HepG2 (cell line): ENCODE data around the gene ARHGEF3. TPM values are rescaled to one million over a fixed set of nuclear protein-coding genes. Genes with fewer than 3 reads are reported as not detected.

Experiments
- HNF1B ChIP-seq: sonication (generic); formaldehyde crosslinking; IDR thresholded peaks from 2 replicates; pipeline ENCODE4 v1.5.1; 2020; ENCODE audit warnings: mild to moderate bottlenecking, moderate library complexity, missing genetic modification reagents
- NCOA2 ChIP-seq: sonication (generic); formaldehyde crosslinking; IDR thresholded peaks from 2 replicates; pipeline ENCODE4 v1.8.0; 2022; ENCODE audit warnings: inconsistent platforms
- NCOA5 ChIP-seq: sonication (generic); formaldehyde crosslinking; IDR thresholded peaks from 2 replicates; pipeline ENCODE4 v1.4.0; 2020; ENCODE audit warnings: missing genetic modification reagents
- NFE2 ChIP-seq: sonication (generic); formaldehyde crosslinking; IDR thresholded peaks from 2 replicates; pipeline ENCODE4 v1.4.0; 2020; ENCODE audit warnings: missing genetic modification reagents
- POGZ ChIP-seq: sonication (generic); formaldehyde crosslinking; IDR thresholded peaks from 2 replicates; pipeline ENCODE4 v1.4.0; 2020; ENCODE audit warnings: mild to moderate bottlenecking, missing genetic modification reagents
- SIX4 ChIP-seq: sonication (generic); formaldehyde crosslinking; IDR thresholded peaks from 2 replicates; pipeline ENCODE4 v1.4.0; 2020; ENCODE audit warnings: missing genetic modification reagents
- SNAPC2 ChIP-seq: sonication (generic); formaldehyde crosslinking; IDR thresholded peaks from 2 replicates; pipeline ENCODE4 v1.8.1; 2022; ENCODE audit warnings: mild to moderate bottlenecking, missing genetic modification reagents
- ZFX ChIP-seq: sonication (generic); formaldehyde crosslinking; IDR thresholded peaks from 2 replicates; pipeline ENCODE4 v1.4.0; 2020; ENCODE audit warnings: mild to moderate bottlenecking, low read depth, missing genetic modification reagents, moderate library complexity
- ZGPAT ChIP-seq: IDR thresholded peaks from 2 replicates; pipeline ENCODE4 v1.6.1; 2016; ENCODE audit warnings: mild to moderate bottlenecking
- ZNF292 ChIP-seq: sonication (generic); formaldehyde crosslinking; IDR thresholded peaks from 2 replicates; pipeline ENCODE4 v1.8.1; 2022; ENCODE audit warnings: mild to moderate bottlenecking, low read depth, missing genetic modification reagents, borderline replicate concordance
- ZNF343 ChIP-seq: sonication (generic); formaldehyde crosslinking; IDR thresholded peaks from 2 replicates; pipeline ENCODE4 v1.4.0; 2020; ENCODE audit warnings: mild to moderate bottlenecking, missing genetic modification reagents
- ZNF407 ChIP-seq: sonication (generic); formaldehyde crosslinking; IDR thresholded peaks from one replicate; pipeline ENCODE4 v1.5.1; 2020; ENCODE audit warnings: mild to moderate bottlenecking, missing genetic modification reagents; ENCODE audit errors: not compliant biosample characterization
- ZNF766 ChIP-seq: sonication (generic); formaldehyde crosslinking; IDR thresholded peaks from 2 replicates; pipeline ENCODE4 v1.5.0; 2020; ENCODE audit warnings: missing genetic modification reagents, borderline replicate concordance
- ZNF841 ChIP-seq: sonication (generic); formaldehyde crosslinking; IDR thresholded peaks from 2 replicates; pipeline ENCODE4 v1.8.1; 2023; ENCODE audit warnings: missing genetic modification reagents, borderline replicate concordance
- polyA plus RNA-seq, 8 experiments: library from polyadenylated mRNA; depleted of rRNA in 3 of 8; stranded (reverse) in 7 of 8; unstranded in 1 of 8; fragments of >200 nt; fragmentation: Illumina TruSeq in 4 of 8; extraction: Trizol in 4 of 8; gene quantifications; 2 replicates each; pipeline versions ENCODE4 v1.2.1 to v1.2.3, GENCODE V29; 2011 to 2016; ENCODE audit warnings: low read depth in 4 of 8, missing spikeins in 1 of 8, mixed read lengths in 1 of 8; ENCODE audit not compliant: insufficient read depth in 1 of 8
- total RNA-seq, 5 experiments: library from RNA; depleted of rRNA; stranded (reverse); fragments of >200 nt; fragmentation: Illumina TruSeq; extraction: Trizol; gene quantifications; 2 replicates each; pipeline ENCODE4 v1.2.3, GENCODE V29; 2016; ENCODE audit warnings: low read depth in 1 of 5
- TF ChIP-seq, protein P1 (sequence below): sonication (generic); formaldehyde crosslinking; IDR thresholded peaks from 2 replicates; pipeline ENCODE4 v1.4.0; 2020; ENCODE audit warnings: mild to moderate bottlenecking, missing genetic modification reagents

The ARHGEF3 gene
- total and polyA plus RNA-seq, 2 of the 13 experiments (the other 11 are each of a cell fraction or from before 2014, with no cell fraction given): 14.8 to 23.1 TPM

DNA sequence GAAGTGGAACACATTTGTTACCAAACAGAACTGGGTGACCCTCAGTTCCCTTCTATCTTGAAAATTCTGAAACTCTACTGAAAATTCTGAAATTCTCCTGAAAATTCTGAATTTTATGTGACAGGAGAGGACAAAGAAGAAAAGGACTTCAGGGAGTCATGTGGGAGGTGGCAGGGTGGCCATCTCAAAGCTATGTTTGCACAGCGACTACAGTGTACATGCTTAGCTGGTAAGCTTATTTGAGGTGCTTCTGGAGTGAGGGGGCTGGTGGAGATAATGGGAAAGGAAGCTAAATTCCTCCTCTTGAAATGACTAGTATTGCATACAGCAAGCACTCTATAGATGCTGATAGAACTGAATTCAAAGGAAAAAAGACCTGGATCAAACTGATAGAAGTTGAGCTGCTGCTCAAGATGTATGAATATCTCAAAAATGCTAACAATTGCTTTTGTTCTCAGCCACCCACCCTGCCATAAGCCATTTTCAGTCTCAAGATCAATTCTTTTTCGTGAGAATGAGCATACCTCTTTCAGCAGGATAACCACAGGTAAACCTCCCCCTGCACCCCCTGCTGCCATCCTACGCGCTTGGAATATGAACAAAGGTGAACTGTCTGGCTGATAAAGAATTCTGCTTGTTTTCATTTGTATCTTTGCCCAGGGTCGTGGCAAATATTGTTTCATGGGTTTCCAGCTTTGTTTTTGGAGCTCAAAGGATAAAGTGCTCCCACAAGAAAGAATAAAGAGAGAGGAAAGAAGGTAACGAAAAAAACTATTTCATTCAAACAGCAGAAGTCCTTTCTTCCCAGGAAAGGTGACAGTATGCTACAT, 16.6 kb upstream of the ARHGEF3 start (continued):
- TF ChIP-seq HNF1B (CRISPR knock-in tag) (no peak), ZNF407 (CRISPR knock-in tag) (no peak), ZFX (CRISPR knock-in tag) (no peak), ZGPAT (peak; percentile 40; the same call in 1 of the 2 replicates), ZNF841 (CRISPR knock-in tag) (no peak), NCOA2 (CRISPR knock-in tag) (no peak; the same call in 1 of the 2 replicates), SIX4 (CRISPR knock-in tag) (0 out of 2 replicates have a peak, but pooled peaks have one; percentile 32), NFE2 (CRISPR knock-in tag) (no peak), ZNF766 (CRISPR knock-in tag) (no peak), NCOA5 (CRISPR knock-in tag) (no peak), ZNF292 (CRISPR knock-in tag) (peak; percentile 20; the same call in 1 of the 2 replicates), SNAPC2 (CRISPR knock-in tag) (no peak), ZNF343 (CRISPR knock-in tag) (no peak; the same call in 1 of the 2 replicates), POGZ (CRISPR knock-in tag) (no peak)
- TF ChIP-seq, protein P1, sequence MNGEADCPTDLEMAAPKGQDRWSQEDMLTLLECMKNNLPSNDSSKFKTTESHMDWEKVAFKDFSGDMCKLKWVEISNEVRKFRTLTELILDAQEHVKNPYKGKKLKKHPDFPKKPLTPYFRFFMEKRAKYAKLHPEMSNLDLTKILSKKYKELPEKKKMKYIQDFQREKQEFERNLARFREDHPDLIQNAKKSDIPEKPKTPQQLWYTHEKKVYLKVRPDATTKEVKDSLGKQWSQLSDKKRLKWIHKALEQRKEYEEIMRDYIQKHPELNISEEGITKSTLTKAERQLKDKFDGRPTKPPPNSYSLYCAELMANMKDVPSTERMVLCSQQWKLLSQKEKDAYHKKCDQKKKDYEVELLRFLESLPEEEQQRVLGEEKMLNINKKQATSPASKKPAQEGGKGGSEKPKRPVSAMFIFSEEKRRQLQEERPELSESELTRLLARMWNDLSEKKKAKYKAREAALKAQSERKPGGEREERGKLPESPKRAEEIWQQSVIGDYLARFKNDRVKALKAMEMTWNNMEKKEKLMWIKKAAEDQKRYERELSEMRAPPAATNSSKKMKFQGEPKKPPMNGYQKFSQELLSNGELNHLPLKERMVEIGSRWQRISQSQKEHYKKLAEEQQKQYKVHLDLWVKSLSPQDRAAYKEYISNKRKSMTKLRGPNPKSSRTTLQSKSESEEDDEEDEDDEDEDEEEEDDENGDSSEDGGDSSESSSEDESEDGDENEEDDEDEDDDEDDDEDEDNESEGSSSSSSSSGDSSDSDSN (CRISPR knock-in tag): no peak
